CD4-positive, alpha-beta T cell treated with Interleukin-17A for 4 hours (primary cell): Measurements from ENCODE around the gene PLEKHB1.

Source experiments
- DNase-seq: peaks from one replicate; pipeline ENCODE4 v3.0.0-alpha.2; 2020; ENCODE audit warnings: mixed read lengths

PLEKHB1 gene

GRCh38 chr11:73645972-73646631, at the start of gene PLEKHB1:
Gene PLEKHB1, plus strand, starts transcription at chr11:73646581. Its CDS starts 28 bp downstream, at chr11:73646609.
- DNase-seq, result no peak

- DNase-seq, result peak; percentile 3
These were observed 48.9 kb upstream of the PLEKHB1 start for GRCh38 chr11:73597336-73597955.

- DNase-seq, result peak; percentile 96
These were observed 48.2 kb upstream of the PLEKHB1 start, which contains the start of gene FAM168A for GRCh38 chr11:73597956-73598718. Gene FAM168A, minus strand, starts transcription at chr11:73598112. Its CDS starts 129,638 bp downstream, at chr11:73468474.

GRCh38 chr11:73598719-73599379, 47.5 kb upstream of the PLEKHB1 start:
- DNase-seq, result no peak

- no peak for DNase-seq
These were observed 33.7 kb upstream of the PLEKHB1 start for GRCh38 chr11:73612601-73613140.

GRCh38 chr11:73614591-73614990, 31.8 kb upstream of the PLEKHB1 start:
- DNase-seq, result no peak

GRCh38 chr11:73622926-73623593, 23.3 kb upstream of the PLEKHB1 start:
- DNase-seq, result no peak

GRCh38 chr11:73623686-73624085, 22.7 kb upstream of the PLEKHB1 start:
- no peak for DNase-seq

- peak; percentile 78 for DNase-seq
These were observed 20.6 kb upstream of the PLEKHB1 start for GRCh38 chr11:73625696-73626318.

GRCh38 chr11:73629907-73630306, 16.5 kb upstream of the PLEKHB1 start:
- DNase-seq, result no peak

- no peak for DNase-seq
These were observed 13.4 kb upstream of the PLEKHB1 start for GRCh38 chr11:73632996-73633395.

GRCh38 chr11:73633999-73634398, 12.4 kb upstream of the PLEKHB1 start:
- DNase-seq, result peak; percentile 12

- DNase-seq, result no peak
These were observed 10.7 kb upstream of the PLEKHB1 start for GRCh38 chr11:73635721-73636120.

- no peak for DNase-seq
These were observed 10.1 kb upstream of the PLEKHB1 start for GRCh38 chr11:73636249-73636648.

- DNase-seq, result no peak
These were observed 9.4 kb upstream of the PLEKHB1 start for GRCh38 chr11:73637012-73637411.

- no peak for DNase-seq
These were observed 5.8 kb upstream of the PLEKHB1 start for GRCh38 chr11:73640592-73640991.

- DNase-seq, result no peak
These were observed 4.7 kb upstream of the PLEKHB1 start for GRCh38 chr11:73641668-73642067.

GRCh38 chr11:73645121-73645969, 1.0 kb upstream of the PLEKHB1 start:
- DNase-seq, result no peak

- DNase-seq, result peak; percentile 97
These were observed 1.2 kb downstream of the PLEKHB1 start for GRCh38 chr11:73647459-73648100.

- DNase-seq, result no peak
These were observed 1.7 kb downstream of the PLEKHB1 start for GRCh38 chr11:73648121-73648520.
